ENCODE results near the gene C2orf78.

- TF ChIP-seq CTCF (IDR thresholded peaks at IDR 0.05): no peak
- no peak for TF ChIP-seq POLR2A (IDR thresholded peaks at IDR 0.05)
- no peak for TF ChIP-seq EP300 (IDR thresholded peaks at IDR 0.05)
- no peak for TF ChIP-seq POLR2AphosphoS5 (IDR thresholded peaks at IDR 0.05)
These were observed 76.0 kb downstream of the C2orf78 start for GRCh38 chr2:73859721-73860586.
